HuH-7.5 (cell line): ENCODE measurements around the gene PTPRD.

Experiments
- DNase-seq: peaks from one replicate; pipeline ENCODE4 v3.0.0; 2011; ENCODE audit warnings: low spot score

Gene PTPRD

GRCh38 chr9:8494571-8494970 is 2118.2 kb downstream of the PTPRD start:
- no peak for DNase-seq

DNA sequence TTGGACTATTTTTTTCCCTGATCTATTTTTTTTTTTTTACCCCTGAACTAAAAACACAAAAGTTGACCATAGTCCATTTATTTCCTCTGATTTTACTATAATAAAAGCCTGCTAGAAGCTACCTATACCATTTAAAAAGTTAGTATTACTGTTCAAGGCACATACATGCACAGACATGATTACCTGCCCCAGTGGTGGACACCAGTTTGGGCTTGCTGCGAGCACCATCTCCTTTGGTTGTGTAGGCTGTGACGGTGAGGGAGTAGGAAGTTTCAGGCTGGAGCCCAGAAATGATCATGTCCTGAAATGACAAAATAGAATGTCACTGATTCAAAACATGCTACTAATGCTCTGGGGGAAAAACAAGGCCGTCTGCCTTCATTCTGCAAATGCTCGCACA is 2120.1 kb downstream of the PTPRD start:
- DNase-seq: no peak

- no peak for DNase-seq
Observed at GRCh38 chr9:8492024-8492423, 2120.8 kb downstream of the PTPRD start.

GRCh38 chr9:8491563-8491962 is 2121.2 kb downstream of the PTPRD start:
- DNase-seq: no peak

GRCh38 chr9:8489835-8490234 is 2123.0 kb downstream of the PTPRD start:
- DNase-seq: no peak

DNA sequence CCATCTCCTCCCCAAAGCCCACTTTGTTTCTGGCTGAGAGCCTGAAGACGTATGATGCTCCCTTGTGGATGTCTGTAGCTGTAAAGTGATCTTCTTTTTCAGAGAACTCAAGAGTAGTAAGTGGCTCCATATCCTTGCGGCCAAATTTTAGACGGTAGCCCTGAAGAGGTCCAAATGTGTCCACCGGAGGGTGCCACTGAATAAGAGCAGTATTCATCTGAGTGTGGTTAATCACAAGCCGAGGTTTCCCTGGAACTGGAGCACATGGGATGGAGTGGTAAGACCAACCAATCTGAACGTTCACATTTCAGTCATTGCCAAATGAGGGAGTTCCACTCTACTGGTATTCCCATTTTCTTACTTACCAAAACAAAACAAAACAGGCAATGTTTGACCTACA is 2126.7 kb downstream of the PTPRD start:
- peak; percentile 3 for DNase-seq

DNA sequence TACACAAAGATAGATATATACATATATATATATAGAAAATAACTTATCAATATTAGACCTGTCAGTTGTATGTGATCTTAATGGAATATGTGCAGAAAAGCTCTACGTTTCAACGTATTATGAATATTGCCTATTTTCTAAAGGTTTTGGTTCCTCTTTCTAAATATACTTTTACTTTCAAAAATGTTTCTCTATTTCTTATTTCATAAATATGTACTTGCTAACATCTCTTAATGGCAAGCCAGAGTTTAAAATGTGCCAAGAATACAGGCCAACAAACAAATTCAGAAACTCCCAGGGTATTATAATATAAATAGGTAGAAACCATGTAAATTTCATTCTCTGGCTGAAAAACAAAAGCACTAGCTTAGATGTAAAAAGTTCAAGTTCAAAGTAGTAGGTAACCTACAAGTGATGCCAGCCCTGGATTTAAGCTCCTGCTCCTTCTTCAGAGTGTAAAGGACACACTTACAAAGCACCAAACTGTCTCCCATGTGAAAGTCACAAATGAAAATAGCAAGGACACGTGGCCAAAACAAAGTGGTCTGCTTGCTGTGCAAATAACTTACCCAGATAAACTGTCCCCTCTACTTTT is 2128.1 kb downstream of the PTPRD start:
- no peak for DNase-seq

DNA sequence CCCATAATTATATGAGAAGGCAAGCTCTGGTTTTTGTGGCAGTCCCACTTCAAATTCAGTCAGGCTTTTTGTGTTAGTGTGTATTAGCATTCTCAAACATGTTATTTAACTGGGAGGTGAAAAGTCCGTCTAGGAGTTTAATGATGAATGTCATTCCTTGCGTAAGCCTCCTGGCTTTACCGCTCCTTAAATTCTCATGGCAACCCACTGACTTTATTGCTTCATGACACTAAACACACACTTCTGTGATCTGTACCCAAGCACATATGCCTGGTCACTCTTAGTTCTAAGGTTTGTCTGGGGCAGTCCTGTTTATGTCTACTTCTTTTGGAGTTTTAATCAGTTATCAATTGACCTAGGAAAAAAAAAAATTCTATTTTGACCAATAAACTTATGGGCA is 2135.4 kb downstream of the PTPRD start:
- no peak for DNase-seq

DNA sequence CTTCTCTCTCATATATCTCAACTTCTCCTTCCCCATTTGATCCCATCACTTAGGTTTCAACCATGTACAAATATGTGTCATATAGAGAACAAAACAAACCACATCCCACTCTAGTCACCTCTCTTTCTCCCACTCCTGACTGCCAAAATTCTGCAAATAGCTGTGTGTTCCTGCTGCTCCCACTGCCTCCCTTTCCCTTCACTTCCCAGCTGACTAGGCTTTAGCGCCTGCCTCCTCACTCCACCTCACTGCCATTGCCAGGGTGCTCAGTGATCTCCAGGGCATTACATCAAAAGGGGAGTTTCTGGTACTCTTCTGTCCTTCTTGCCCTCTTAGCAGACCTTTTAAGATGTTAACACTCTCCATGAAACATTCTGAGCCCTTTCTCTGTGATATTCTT is 2137.9 kb downstream of the PTPRD start:
- no peak for DNase-seq

GRCh38 chr9:8473244-8474020 is 2139.4 kb downstream of the PTPRD start:
- no peak for DNase-seq

DNA sequence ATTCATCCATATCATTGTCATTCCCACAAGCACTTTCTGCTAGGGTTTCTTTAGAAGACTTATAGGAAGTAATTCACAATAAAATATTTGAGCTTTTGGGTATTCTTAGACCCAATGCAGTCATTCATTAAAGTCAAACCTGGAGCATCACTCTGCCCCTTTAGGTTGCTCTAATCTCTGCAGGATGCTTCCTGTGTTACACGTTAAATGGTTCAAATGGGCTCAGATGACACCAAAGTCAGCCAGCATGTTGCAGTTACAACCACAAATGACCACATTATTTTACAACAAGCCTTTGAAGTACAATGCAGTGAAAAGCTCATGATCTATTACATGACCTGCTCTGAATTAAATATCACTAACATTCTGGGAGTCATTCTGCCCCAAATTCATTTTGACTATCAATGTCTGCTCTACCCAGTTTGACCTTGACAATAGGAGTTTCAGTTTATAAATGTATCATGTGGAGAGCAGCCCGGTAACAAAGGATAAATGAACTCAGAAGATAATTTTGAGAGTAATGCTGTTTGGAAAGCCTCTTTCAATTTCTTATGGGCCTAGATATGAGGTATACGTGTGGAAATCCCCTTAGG is 2144.7 kb downstream of the PTPRD start:
- DNase-seq: no peak

DNA sequence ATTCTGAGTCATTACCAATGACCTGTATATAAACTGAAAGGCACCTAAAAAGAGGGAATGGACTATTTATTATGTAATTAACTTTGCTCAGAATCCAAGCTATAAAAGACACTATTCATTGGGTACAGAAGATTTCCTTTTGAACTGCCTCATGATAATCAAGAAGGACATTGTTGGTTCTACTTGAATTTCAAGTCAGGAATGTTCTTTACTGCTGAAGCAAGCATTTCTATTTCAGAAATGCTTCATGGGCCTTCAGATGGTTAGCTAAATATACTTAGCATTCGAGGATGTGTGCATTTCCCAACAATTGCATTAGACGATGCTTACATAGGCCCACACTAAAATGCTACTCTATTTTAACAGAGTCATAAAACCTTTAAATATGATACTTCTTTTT is 2155.0 kb downstream of the PTPRD start:
- no peak for DNase-seq

- no peak for DNase-seq
Observed at GRCh38 chr9:8457055-8457454, 2155.7 kb downstream of the PTPRD start.

DNA sequence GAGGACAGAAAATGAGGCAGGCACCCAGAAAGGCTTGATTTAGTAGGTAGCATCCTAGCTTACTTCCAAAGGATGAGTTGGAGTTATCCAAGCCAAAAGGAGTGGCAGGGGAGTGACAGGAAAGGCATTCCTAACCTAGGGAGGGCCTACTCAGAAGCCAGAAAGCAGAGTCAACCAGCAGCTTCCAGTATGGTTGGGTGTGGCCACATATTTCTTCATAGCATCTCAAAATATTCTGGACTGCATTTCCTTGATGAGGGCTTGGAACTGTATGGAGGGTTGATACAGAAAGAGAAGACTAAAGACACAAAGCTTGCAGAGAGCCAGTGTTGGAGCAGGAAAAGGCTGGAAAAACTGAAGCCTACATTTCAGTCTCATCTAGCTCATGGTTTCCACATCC is 2156.5 kb downstream of the PTPRD start:
- no peak for DNase-seq

DNA sequence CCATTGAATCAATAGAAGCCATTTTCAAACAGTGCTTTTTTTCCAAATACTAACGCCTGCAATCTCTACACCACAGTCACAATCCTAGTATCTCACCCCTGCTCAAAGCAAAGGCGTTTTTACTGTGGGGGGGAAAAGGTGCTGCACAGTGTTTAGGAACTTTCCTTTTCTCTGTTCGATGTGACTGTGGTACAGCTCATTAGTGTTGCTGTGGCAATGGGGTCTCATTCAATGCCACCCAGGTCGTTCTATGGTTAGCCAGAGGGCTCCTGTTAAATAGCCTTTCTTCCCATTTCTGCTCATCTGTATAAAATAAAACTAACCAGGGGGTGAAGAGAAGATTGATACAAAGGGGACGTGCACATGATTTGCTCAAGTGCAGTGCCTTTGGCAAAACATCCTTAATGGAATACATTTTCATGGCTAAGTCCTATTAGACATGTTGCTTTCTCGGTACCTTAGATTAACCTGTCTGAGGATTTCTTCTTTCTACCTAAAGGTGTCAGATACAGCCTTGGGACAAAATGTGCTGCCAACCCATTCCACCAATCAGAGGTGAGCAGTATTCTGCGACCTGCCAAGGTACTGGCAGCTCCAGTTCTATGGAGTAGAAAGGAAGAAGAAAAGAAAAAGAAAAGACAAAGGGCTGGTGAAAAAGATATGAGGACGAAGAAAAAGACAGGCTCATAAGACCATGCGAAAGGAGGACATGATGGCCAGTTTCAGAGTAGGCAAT is 2161.8 kb downstream of the PTPRD start:
- DNase-seq: no peak

DNA sequence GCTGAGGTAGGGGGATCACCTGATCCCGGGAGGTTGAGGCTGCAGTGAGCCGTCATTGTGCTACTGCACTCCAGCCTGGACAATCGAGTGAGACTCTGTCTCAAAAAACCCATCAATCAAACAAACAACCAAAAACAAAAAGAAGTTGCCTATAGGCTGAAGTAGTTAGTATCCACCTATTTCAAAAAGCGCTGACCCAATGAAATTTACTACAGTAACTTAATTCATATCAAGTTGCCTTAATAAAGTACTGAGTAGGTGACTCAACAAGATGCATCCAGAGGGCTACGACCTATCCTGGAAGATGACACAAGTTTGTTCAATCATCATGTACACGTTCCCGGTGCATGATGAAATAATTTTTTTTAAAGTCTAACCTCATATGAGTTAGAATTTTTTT is 2164.6 kb downstream of the PTPRD start:
- no peak for DNase-seq

DNA sequence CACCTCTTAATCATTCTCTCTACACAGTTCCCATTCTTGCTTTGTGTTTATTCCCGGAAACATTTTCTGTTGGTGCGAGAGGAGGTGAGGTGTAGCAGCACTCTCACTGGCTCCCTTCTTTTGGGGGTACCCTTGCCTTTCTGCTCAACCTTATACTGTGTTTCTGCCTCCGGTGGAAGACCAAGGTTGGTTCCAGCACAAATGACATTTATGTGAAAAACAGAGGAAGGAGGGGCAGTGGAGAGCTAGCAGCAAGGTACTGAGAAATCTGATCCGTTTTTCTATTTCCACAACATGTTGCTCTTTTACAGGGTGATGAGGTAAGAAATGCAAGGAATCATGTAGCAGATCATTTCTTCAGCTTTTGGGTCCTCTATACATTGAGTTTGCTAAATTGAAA is 2165.2 kb downstream of the PTPRD start:
- DNase-seq: no peak

GRCh38 chr9:8437876-8438275 is 2174.9 kb downstream of the PTPRD start:
- DNase-seq: no peak

GRCh38 chr9:8437259-8437658 is 2175.5 kb downstream of the PTPRD start:
- DNase-seq: no peak

DNA sequence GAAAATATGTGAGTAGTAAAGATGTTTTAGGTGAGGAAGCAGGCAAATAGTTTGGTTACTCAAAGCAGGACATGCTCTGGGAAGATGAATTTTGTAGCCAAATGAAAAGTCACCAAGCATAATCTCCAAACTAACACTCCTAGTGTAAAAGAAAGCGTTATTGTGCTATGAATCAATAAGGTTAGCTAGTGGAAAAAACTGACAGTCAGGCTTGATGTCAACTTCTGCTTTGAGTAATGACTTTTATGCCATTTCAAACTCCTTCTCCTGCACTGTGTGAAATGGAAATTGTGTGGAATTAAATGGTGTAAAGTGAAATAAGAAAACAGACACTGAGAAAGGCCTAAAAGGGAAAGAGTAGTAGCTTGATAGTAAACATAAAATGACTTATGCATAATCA is 2176.0 kb downstream of the PTPRD start:
- DNase-seq: no peak

DNA sequence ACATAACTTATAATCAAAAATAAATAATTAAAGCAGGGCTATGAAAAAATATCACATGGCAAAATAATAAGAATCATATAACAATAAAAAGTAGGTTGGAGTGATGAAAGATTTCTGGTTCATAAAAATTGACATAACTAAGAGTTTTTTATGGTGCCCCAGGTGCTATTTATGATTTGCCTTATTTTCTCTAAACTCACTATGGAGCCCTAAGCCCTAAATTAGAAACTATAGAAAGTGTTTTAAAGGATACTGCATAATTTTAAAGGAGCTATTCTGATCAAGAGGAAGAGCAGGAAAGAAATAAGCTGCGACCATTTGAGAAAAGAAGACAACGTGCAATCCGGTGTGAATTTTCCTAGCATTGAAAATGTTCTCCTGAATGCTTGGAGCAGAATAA is 2178.2 kb downstream of the PTPRD start:
- no peak for DNase-seq

- no peak for DNase-seq
Observed at GRCh38 chr9:8432224-8432623, 2180.6 kb downstream of the PTPRD start.

DNA sequence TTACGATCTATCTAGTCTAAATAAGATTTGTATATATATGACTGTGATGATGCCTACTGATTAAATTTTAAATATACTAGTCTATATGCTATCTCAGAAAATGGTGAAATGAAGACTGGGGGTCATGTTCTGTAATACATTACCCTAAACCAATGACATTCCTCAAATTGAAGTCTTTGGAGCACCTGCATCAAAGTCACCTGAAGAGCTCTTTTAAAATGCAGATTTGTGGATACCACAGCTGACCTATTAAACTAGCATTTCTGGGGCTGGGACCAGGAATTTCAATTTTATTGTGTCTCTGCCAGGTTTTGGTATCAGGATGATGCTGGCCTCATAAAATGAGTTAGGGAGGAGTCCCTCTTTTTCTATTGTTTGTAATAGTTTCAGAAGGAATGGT is 2181.3 kb downstream of the PTPRD start:
- DNase-seq: no peak
